ENCODE data around the gene MAFG. TPM values are rescaled to one million over a fixed set of nuclear protein-coding genes. Genes with fewer than 3 reads are reported as not detected.

MAFG gene
- total RNA-seq, 4 donors from 2014 or later = 17.1 to 21.1 (median 19.0) TPM

DNA sequence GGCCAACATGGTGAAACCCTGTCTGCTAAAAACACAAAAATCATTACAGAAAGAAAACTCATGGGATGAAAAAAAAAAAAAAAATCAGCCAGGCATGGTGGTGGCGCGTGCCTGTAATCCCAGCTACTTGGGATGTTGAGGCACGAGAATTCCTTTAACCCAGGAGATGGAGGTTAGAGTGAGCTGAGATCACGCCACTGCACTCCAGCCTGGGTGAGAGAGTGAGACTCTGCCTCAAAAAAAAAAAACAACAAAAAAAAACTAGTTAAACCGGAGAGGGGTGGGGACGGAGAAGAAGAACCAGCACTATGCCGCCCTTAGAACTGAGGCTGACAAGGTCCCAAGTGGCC is 40.8 kb upstream of the MAFG start:
- TF ChIP-seq POLR2A (IDR thresholded peaks at IDR 0.05) (no peak), EP300 (IDR thresholded peaks at IDR 0.05) (no peak), POLR2AphosphoS5 (IDR thresholded peaks at IDR 0.05) (no peak)
- TF ChIP-seq, protein P1, sequence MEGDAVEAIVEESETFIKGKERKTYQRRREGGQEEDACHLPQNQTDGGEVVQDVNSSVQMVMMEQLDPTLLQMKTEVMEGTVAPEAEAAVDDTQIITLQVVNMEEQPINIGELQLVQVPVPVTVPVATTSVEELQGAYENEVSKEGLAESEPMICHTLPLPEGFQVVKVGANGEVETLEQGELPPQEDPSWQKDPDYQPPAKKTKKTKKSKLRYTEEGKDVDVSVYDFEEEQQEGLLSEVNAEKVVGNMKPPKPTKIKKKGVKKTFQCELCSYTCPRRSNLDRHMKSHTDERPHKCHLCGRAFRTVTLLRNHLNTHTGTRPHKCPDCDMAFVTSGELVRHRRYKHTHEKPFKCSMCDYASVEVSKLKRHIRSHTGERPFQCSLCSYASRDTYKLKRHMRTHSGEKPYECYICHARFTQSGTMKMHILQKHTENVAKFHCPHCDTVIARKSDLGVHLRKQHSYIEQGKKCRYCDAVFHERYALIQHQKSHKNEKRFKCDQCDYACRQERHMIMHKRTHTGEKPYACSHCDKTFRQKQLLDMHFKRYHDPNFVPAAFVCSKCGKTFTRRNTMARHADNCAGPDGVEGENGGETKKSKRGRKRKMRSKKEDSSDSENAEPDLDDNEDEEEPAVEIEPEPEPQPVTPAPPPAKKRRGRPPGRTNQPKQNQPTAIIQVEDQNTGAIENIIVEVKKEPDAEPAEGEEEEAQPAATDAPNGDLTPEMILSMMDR (IDR thresholded peaks at IDR 0.05) = no peak
- no peak overlapping the region for H3K27ac ChIP-seq
- peak overlapping the region; percentile 24 for H3K4me3 ChIP-seq
- peaks cover 29% of the 10 kb centered on the region for H3K4me1 ChIP-seq
- WGBS = 53% methylated on average over 7 of the region's 7 CpGs
- DNase-seq (ENCODE audit: low spot score in 2 of 2) = no peak
- no peaks in the 10 kb centered on the region for H3K9me3 ChIP-seq
- H3K27me3 ChIP-seq = peaks cover 10% of the 10 kb centered on the region
- H3K36me3 ChIP-seq = no peaks in the 10 kb centered on the region

DNA sequence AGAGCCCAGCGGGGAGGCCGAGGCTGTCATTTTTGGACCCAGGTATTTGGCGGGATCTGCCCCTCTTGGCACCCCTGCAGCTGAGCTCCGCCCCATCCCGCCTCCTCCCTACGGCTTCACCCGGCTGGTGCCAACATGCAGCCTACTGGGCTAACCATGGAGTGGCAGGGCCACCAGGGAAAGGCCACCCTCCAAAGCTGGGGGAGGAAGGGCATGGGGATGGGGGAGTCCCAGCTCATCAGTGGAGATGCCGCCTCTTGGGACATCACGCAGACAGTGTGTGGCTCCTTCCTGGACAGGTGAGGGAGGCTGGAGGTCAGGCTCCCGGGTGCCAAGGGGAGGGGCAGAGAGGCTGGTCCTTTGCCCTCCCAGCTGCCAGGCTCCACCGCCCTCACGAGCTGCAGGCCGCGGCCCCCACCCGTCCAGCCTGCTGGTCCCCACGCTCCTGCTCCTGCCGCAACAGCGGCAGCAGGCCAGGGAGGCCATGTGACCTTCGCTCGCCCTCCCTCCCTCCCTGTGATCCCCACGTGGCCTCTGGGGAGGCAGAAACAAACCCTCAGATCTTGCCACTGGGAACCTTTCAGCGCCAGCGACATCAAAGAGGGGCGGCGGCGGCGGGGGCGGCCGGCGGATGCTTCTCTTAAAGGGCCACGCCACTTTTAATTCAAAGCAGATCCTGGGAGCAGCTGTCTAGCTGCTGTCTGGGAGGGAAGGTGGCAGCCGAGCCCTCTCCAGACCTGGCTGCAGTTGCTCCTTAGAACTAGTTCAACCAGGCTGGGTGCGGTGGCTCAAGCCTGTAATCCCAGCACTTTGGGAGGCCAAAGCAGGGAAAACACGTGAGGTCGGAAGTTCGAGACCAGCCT is 40.2 kb upstream of the MAFG start:
- peaks cover 16% of the 10 kb centered on the region for H3K27me3 ChIP-seq
- H3K27ac ChIP-seq = peak overlapping the region; percentile 33
- peak overlapping the region; percentile 24 for H3K4me3 ChIP-seq
- WGBS = 8% methylated on average over 28 of the region's 36 CpGs
- TF ChIP-seq, protein P1 (IDR thresholded peaks at IDR 0.05) = no peak
- TF ChIP-seq POLR2A (IDR thresholded peaks at IDR 0.05) (no peak), EP300 (IDR thresholded peaks at IDR 0.05) (no peak), POLR2AphosphoS5 (IDR thresholded peaks at IDR 0.05) (no peak)
- H3K4me1 ChIP-seq = peaks cover 29% of the 10 kb centered on the region
- no peaks in the 10 kb centered on the region for H3K9me3 ChIP-seq
- H3K36me3 ChIP-seq = no peaks in the 10 kb centered on the region
- DNase-seq (ENCODE audit: low spot score in 2 of 2) = peak; percentile 88 to 89

DNA sequence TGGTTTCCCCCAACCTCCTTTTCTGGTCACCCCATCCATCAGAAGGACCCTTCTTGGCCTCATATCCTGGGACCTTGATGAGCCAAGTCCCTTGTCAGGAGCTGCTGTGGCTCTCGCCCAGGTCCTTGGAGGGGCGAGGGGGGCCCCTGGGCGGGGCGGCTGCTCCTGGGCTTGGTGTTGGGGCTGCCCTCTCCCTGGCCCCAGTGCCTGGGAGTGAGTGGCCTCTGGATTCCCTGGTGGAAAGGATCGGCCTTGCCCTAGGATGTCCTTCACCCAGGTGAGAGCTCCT is 39.7 kb upstream of the MAFG start:
- no peak for DNase-seq (ENCODE audit: low spot score in 2 of 2)
- WGBS = 40% methylated on average over 1 of the region's 5 CpGs
- Histone ChIP-seq H3K27me3 (peaks cover 22% of the 10 kb centered on the region), H3K27ac (no peak overlapping the region), H3K4me1 (peaks cover 31% of the 10 kb centered on the region), H3K4me3 (no peak overlapping the region), H3K9me3 (no peaks in the 10 kb centered on the region), H3K36me3 (no peaks in the 10 kb centered on the region)
- TF ChIP-seq EP300 (IDR thresholded peaks at IDR 0.05) (no peak), POLR2A (IDR thresholded peaks at IDR 0.05) (no peak), POLR2AphosphoS5 (IDR thresholded peaks at IDR 0.05) (no peak)
- TF ChIP-seq, protein P1 (IDR thresholded peaks at IDR 0.05) = no peak

DNA sequence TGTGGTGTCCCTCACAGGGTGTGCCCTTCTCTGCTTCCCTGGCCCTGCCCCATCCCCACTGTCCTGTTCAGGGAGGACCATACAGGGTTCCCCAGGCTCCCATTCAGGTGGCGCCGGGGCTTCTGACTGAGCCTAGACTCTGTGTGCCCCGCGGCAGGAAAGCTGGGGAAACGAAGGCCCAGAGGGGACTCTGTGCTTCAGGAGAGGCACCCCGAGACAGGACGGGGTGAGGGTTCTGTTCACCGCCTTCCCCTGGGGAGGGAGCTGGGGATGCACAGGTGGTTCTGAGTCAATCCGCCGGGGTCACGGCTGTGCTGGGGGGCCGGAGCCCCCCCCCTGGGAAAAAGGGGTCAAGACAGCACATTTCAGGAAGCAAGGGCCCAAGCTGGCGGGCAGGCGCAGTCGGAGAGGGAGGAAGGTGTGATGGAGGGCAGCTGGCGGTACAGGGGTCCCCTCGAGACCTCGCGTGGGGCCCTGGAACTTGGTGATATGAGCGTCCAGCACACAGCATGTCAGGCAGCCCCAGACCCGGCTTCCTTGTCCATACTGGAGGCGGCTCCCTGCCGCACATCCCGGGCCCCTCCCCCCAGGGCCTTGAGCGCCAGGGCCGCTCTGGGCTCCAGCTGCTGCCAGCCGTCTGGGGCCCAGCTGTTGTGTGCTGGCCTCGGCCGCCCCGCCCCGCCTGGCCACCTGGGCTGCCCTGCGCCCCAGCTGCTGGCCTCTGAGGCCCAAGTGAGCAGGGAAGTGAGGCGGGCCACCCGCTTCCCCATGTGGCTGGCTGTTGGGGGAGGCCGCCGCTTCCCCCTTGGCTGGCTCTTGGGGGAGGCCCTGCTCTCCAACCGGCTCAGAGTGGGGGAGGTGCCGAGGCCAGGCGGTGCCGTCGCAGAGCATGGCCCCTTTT is 39.1 kb upstream of the MAFG start:
- H3K36me3 ChIP-seq = no peaks in the 10 kb centered on the region
- DNase-seq (ENCODE audit: low spot score in 2 of 2) = no peak
- no peak overlapping the region for H3K27ac ChIP-seq
- TF ChIP-seq POLR2A (IDR thresholded peaks at IDR 0.05) (no peak), POLR2AphosphoS5 (IDR thresholded peaks at IDR 0.05) (no peak), EP300 (IDR thresholded peaks at IDR 0.05) (no peak)
- TF ChIP-seq, protein P1 (IDR thresholded peaks at IDR 0.05) = no peak
- H3K27me3 ChIP-seq = peaks cover 28% of the 10 kb centered on the region
- WGBS = 62% methylated on average over 23 of the region's 41 CpGs
- peaks cover 37% of the 10 kb centered on the region for H3K4me1 ChIP-seq
- H3K9me3 ChIP-seq = no peaks in the 10 kb centered on the region
- H3K4me3 ChIP-seq = no peak overlapping the region

All from suprapubic skin (tissue), 4 donors.